ENCODE data around the gene API5.

The API5 gene

DNA sequence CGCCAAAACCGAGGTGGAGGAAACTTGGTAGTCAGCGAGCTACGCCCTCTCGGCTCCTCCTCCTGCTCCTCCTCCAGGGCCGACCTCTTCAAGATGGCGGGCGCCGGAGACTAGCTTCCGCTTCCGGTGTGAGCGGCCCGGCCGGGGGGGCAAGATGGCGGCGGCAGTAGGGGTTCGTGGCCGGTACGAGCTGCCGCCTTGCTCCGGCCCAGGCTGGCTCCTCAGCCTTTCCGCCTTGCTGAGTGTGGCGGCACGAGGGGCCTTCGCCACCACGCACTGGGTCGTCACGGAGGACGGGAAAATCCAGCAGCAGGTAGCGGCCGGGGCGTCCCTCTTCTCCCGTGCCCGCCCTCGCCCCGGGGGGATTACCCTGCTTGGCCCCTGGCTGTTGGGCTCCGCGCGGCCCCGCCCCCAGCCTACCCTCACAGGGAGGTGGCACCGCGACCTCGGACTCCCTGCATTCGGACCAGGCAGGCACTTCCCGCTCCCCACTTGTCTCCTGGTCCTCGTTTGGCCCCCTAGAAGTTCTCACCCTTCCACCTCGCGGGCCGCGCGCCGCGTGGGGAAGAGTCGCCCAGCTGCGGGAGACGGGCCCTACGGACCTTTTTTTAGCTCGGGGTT is 47.1 kb downstream of the API5 start, which contains the start of gene TTC17:
Gene TTC17 (plus strand): TSS at position 120 of the 621 bp plus-strand sequence. CDS start 35 bp downstream, at position 155.
- peak within 1 kb of the TSS; percentile 72 for H3K4me3 ChIP-seq (ENCODE audit: control insufficient read depth, low read depth, low read length)
- TF ChIP-seq, protein P1, sequence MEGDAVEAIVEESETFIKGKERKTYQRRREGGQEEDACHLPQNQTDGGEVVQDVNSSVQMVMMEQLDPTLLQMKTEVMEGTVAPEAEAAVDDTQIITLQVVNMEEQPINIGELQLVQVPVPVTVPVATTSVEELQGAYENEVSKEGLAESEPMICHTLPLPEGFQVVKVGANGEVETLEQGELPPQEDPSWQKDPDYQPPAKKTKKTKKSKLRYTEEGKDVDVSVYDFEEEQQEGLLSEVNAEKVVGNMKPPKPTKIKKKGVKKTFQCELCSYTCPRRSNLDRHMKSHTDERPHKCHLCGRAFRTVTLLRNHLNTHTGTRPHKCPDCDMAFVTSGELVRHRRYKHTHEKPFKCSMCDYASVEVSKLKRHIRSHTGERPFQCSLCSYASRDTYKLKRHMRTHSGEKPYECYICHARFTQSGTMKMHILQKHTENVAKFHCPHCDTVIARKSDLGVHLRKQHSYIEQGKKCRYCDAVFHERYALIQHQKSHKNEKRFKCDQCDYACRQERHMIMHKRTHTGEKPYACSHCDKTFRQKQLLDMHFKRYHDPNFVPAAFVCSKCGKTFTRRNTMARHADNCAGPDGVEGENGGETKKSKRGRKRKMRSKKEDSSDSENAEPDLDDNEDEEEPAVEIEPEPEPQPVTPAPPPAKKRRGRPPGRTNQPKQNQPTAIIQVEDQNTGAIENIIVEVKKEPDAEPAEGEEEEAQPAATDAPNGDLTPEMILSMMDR (IDR thresholded peaks at IDR 0.05; ENCODE audit: control insufficient read depth, insufficient read depth, low read depth, low read length, missing control alignments), result no peak
- DNase-seq (ENCODE audit: low read depth), result peak; percentile 48

DNA sequence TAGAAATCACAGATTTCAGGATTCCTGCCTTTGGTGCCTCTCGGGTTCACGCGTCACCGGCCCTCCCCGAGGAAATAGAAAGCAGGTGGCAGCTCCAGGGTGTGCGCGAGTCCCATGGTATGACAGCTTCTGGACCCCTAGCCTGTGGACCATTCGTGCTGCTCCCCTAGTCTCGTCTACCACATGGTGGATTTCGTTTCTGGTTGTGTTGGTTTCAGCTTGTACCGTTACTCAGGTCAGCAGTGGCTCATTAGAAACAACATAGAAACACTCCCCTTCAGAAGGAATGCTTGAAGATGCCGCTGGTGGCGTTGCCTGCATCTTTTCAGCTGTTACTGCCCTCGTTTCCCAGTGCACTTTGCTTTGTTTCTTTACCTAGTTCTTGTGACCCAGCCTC is 47.6 kb downstream of the API5 start:
- TF ChIP-seq, protein P1 (IDR thresholded peaks at IDR 0.05; ENCODE audit: control insufficient read depth, insufficient read depth, low read depth, low read length, missing control alignments), result peak; percentile 15
- no peak for DNase-seq (ENCODE audit: low read depth)
- H3K4me3 ChIP-seq (ENCODE audit: control insufficient read depth, low read depth, low read length), result peak overlapping the region; percentile 72

DNA sequence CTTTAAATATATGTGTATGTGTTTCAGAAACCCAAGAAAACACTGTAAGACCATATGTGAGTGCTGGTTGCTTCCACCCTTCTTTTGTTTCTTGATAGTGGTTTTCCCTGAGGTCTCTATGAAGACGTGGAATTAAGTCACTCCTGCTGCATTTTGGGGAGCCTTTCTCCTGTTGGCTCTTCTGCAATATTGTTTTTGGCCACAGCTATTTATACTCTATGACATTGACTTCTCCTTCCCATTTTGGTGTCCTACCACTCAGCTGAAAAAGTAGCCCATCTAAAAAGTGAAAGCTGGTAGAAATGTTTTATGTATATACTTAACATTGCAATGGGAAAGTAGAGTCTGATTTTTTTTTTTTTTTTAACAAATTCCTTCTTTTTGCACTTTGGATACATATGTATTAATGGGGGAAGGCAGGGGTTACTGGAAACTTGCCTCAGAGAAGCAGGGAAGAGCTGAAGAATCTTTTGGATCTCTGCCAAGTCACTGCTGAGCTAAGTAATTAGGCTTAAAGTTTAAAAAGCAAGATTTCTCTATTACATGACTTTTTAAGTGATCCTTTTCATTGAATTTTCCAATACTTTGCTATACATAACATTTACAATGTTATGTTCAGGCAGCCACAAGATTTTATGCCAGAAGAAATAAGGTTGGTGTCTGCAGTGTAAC is 48.7 kb downstream of the API5 start:
- TF ChIP-seq, protein P1 (IDR thresholded peaks at IDR 0.05; ENCODE audit: control insufficient read depth, insufficient read depth, low read depth, low read length, missing control alignments), result no peak
- DNase-seq (ENCODE audit: low read depth), result no peak

DNA sequence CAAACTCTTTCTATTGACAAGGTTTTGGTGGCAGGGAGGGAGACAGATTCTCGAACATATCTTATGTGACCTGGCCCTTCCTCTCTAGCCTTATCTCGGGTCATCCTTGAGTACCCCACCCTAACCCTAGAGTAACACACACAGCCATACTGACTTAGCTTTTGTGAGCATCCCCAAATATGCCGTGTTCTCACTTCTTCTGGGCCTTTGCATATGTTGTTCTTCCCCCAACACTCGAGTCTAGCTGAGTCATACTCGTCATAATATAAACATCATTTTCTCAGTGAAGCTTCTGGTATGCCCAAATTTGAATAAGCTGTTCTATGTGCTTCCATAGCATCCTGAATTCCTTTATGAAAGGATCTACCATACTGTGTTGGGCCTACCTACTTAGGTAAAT is 54.9 kb downstream of the API5 start:
- TF ChIP-seq, protein P1 (IDR thresholded peaks at IDR 0.05; ENCODE audit: control insufficient read depth, insufficient read depth, low read depth, low read length, missing control alignments), result no peak

More for the DNA sequence above, 48.7 kb downstream of the API5 start:
- no peak overlapping the region for H3K4me3 ChIP-seq (ENCODE audit: control insufficient read depth, low read depth, low read length)

DNA sequence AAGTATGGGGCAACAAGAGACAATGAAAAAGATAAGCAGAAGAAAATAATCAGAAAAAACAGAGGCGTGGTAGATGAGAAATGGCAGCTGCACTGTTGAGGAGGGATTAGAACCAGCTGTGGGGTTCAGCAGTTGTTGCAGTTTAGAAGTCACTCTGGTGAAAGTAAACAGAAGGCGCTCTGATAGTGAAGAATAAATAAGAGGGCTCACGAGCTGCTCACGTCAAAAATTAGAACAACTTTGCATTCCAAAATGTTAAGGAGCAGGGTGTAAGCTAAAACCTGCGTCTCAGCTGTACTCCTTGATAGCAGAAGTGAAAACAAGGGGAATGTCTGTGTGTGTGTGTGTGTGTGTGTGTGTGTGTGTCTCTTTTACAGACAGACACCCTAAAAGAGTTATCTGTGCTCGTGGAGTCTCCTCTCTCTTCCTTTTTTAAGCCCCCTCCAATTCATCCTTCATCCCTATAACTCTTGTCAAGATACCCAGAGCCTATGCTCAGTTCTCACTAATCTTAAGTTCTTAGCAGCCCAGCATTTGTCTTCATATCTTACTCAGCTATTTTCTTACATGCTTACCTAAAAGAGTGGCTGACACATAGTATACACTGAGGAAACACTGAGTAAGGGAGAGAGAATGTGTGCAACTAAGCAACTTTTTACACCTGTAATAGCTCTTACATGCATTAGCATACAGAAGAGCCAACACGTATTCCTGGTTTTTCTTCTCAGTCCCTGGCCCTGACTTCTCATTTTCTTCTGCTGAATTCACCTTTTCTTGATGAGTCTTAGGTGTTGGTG is 55.8 kb downstream of the API5 start:
- TF ChIP-seq, protein P1 (IDR thresholded peaks at IDR 0.05; ENCODE audit: control insufficient read depth, insufficient read depth, low read depth, low read length, missing control alignments), result no peak

More for the DNA sequence above, 54.9 kb downstream of the API5 start:
- no peak for DNase-seq (ENCODE audit: low read depth)
- no peak overlapping the region for H3K4me3 ChIP-seq (ENCODE audit: control insufficient read depth, low read depth, low read length)

DNA sequence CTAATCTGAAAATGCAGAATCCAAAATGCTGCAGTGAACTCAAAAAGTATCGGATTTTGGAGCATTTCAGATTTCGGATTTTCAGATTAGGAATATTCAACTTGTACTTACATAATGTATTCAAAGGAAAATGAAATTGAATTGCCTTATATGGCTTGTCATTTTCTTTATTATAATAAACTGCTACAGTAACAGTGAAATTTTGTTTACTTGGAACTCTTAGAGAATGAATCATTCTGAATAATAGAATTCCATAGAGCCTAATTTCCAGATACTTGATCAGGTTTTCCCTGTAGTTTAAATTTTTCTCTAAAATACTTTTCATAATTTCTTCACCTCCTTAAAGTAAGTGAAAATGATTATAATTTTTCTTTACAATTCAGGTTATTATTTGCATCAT is 64.3 kb downstream of the API5 start:
- TF ChIP-seq, protein P1 (IDR thresholded peaks at IDR 0.05; ENCODE audit: control insufficient read depth, insufficient read depth, low read depth, low read length, missing control alignments), result no peak
- DNase-seq (ENCODE audit: low read depth), result no peak
- H3K4me3 ChIP-seq (ENCODE audit: control insufficient read depth, low read depth, low read length), result no peak overlapping the region

More for the DNA sequence above, 55.8 kb downstream of the API5 start:
- no peak overlapping the region for H3K4me3 ChIP-seq (ENCODE audit: control insufficient read depth, low read depth, low read length)
- no peak for DNase-seq (ENCODE audit: low read depth)

Data from AG09309 (cell line).